Ramos (cell line): ENCODE results near the gene KIF1A.

Experiments used
- in situ Hi-C: fragments of 300-500 bp; cut with MboI; formaldehyde crosslinking; loops from one replicate; pipeline ENCODE4 v1.14.3; 2022; ENCODE audit warnings: low sequenced_read_pairs; ENCODE audit not compliant: unreplicated experiment

The KIF1A gene

DNA sequence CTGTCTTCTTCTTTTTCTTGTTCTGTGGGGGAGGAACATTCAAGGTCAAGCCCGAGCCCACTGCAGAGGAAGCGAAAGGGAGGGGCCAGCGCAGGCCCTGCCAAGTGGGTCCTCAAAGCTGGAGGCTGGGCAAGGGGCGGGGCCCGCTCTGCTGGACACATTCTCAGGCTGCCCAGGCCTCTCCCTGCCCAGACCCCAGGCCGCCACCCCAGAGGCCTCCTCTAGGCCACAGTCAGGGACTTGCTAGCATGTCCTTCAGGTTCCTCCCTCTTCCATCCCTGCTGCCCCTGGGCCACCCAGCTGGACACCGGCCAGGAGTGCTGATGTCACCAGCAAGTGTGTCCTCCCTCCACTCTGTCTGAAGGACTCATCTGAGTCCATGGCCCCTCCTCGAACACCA, 44.1 kb downstream of the KIF1A start:
- in situ Hi-C loops, result no loop called here

DNA sequence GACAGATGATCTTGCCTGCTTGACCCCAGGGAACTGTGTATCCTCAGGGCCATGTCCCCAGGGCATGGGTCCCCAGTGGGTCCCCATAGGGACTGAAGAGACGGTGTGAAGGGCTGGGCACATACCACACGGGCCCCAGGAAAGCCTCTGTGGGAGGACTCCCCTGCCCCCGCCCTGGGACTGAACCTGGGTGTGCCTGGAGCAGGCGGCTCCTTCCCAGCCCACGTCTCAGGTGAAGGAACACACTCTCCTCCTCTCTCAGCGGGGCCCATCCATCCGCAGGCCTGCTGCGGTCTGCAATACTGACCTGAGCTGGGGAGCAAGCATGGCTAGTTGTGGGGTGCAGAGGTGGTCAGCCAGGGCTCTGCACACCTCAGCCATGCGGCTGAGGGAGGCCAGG, 45.2 kb downstream of the KIF1A start:
- in situ Hi-C loops, result no loop called here

DNA sequence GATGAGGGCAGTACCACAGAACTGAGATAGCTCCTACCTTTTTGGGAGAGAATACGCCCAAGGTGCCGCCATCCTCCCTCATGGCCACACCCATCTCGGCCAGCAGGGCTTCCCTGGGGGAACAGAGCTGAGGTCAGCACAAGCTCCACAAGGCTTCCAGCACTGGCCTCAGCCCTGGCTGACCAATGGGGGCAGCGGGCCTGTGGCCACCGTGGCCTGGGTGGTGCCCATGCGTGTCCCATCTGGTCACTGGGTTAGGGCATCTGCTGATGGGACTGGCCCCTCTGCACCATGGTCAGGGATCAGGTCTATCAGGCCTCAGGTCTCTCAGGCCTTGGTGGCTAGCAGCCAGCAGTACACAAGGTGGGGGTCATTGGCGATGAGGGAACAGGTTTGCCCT, 50.9 kb downstream of the KIF1A start:
- in situ Hi-C loops, result no loop called here

- in situ Hi-C loops, result no loop called here
Observed at GRCh38 chr2:240768216-240768615, 51.8 kb downstream of the KIF1A start.

DNA sequence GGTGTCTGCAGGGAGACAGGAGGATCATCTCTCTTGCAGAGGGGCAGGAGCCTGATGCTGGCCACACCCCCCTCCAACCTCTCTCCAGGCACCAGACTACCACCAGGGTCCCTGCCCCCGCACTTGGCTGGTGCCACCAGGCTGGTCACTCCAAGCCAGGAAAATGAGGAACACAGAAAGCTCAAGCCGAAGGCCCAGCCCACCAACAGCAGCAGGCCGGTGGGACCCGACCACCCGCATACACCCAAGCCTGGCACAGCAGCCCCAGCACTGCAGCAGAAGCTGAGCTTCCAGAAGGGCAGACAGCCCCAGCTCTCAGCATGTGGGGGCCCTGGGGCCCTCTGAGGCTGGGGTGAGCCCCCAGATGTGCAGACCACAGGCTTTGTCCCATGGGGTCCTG, 52.7 kb downstream of the KIF1A start:
- in situ Hi-C loops, result no loop called here

DNA sequence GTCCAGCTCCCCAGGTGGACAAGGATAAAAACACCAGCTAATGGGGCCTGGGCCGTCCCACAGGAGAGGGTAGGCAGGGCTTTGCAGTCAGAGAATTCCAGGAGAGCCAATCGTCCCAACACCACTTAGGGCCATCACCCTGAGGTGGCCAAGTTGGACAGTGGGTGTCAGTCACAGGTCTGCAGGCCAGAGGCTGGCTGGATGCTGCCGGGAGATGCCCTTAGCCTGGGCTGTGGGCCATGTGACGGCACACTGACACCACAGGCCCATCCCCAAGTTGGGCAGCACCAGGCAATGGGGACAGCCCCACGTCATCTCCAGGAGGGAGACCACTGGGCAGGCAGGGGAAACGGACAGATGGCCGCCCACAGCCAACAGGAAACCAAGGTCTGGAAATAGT, 53.9 kb downstream of the KIF1A start:
- in situ Hi-C loops, result no loop called here

DNA sequence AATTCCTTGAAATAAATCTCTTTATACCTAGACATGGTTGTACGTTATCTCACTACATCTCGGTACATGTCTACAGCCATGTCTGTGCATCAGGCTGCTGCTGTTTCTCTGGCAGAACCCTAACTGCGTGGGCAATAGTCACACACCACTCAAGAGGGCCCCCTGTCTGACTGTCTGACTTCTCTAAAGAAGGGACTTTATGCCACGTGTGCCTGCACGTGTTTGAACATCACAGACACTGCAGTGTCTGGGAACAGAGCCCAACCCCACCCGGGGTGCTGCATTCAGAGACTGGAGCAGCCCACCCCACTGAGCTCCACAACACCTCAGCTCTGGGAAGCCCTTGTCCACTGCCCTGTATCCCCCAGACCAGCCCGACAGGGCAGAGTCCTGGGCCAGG, 55.0 kb downstream of the KIF1A start:
- in situ Hi-C loops, result no loop called here

DNA sequence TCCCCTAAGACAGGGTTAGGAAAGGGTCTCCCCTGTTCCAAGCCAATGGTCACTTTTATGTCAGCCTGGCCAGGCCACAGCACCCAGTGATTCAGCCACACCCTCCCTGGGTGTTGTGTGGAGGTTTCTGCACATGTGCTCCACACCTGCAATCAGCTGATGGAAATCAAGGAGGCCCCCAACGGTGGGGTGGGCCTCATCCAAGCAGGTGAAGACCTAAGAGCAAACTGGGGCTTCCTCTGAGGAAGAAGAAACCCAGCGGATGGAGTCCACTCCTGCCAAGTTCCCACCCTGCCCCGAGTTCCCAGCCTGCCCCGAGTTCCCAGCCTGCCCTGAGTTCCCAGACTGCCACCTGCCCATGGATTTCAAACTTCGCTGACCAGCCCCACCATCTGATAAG, 55.4 kb downstream of the KIF1A start:
- in situ Hi-C loops, result no loop called here

DNA sequence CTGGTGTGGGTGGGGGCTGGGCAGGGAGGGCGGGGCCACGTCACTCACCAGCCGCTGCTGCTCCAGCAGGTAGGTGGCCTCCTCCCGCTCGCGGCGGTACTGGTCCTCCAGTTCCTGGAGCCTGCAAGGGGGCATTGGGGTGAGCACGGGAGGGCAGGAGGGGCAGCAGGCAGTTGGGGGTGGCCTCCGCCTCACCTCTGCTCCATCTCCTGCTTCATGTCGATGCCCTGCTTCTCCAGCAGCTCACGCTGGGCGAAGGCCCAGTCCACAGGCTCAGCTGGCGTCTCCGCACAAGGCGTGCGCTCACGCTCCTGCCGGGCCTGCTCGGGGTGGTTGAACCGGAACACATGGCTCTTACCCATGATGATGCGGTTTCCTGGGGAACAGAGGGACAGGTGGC, 57.0 kb downstream of the KIF1A start:
- in situ Hi-C loops, result no loop called here

GRCh38 chr2:240762249-240762648, 57.8 kb downstream of the KIF1A start:
- in situ Hi-C loops, result no loop called here

- in situ Hi-C loops, result no loop called here
Observed at GRCh38 chr2:240760576-240761246, 59.3 kb downstream of the KIF1A start.

DNA sequence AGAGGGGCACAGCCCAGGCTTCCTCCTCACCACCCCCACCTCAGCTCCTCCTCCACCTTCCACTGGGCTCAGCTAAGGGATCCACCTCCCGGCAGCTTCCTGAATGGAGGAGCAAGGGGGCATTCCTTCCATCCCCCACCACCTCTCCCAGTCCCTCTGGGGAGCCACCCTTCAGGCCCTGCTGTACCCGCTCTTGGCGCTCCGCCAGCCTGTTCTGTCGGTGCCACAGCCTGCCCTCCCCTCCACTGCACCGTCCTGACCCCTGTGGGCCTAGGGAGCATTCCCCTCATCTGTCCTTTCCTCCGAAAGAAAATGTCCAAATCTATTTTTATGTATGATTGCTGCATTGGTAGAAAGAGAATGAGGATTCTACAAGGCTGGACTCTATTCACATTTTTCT, 59.9 kb downstream of the KIF1A start:
- in situ Hi-C loops, result no loop called here

GRCh38 chr2:240759459-240759858, 60.6 kb downstream of the KIF1A start:
- in situ Hi-C loops, result no loop called here

DNA sequence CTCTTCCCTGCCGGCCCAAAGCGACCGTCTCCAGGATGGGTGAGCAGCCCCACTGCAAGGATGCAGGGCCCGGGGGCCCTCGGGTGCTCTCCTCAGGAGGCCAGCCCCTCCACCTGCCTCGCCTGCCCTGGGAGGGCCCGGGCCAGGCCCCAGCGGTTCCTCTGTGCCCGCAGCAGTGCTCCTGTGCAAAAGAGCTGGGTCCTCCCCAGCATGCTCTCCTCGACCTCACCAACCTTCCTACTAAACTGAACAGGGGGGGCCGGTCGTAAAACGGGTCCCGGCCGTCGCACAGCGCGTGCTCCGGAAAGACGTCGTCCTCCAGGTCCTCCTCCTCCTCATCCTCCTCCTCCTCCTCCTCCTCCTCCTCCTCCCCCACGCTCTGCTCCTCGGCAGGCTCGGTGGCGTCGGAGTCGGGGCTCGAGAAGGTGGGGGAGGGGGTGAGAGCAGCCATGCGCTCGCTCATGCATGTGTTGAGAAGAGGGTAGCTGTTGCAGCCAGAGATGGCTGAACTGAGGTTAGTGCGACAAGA, 62.9 kb downstream of the KIF1A start:
- in situ Hi-C loops, result no loop called here

GRCh38 chr2:240752209-240752608, 67.8 kb downstream of the KIF1A start:
- in situ Hi-C loops, result no loop called here

DNA sequence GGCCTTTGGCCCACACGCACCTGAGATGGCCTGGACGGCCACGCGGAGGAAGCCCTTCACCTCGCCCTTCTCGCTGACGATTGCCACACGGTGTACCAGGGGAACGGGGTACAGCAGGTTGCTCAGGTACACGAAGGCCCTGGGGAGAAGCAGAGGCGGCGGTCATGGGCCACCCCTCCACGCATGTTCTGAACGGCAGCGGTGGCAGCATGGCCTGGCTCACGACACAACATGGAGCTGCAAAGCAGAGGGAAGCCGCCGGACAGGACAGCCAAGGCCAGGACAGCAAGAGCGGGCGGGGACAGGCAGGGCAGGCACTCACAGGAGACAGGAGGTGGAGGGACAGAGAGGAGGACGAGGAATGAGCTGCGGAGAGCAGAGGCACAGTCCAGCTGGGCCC, 69.6 kb downstream of the KIF1A start:
- in situ Hi-C loops, result no loop called here

DNA sequence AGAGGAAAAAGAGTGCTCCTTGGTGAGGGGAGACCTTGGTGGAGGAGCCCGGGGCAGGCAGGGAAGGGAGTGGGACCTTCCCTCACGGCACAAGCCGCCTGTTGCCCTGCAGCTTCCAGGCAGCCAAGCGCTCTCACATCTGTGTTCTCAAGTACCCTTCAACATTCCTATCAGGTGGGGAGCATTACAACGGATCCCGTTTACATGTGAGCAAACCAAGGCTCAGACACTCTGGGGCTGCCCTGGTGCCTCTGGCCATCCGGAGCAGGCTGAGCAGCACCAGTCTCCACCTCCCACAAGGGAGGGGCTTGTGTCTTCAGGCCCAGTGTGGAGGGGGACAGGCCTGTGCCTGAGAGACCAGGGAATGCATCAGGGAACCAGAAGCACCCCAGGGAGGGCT, 70.5 kb downstream of the KIF1A start:
- in situ Hi-C loops, result no loop called here

DNA sequence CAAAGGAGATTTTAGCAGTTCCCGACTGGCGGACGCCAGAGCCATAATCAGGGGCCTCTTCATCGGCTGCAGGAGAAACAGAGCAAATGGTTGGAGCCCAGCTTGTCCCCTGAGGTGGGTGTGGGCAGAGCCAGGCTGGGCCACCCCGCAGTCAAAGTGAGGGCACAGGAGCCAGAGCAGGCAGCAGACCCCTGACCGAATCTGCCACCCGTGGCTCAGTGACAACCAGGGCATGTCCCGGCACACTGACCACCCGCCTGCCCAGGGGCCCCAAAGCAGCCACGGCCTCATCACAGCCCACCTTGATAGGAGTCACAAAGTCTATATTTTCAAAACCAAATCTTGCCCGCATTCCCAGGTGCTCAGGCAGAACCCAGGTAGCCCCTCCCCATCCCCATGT, 72.8 kb downstream of the KIF1A start:
- in situ Hi-C loops, result no loop called here

- in situ Hi-C loops, result no loop called here
Observed at GRCh38 chr2:240746671-240747070, 73.3 kb downstream of the KIF1A start.

DNA sequence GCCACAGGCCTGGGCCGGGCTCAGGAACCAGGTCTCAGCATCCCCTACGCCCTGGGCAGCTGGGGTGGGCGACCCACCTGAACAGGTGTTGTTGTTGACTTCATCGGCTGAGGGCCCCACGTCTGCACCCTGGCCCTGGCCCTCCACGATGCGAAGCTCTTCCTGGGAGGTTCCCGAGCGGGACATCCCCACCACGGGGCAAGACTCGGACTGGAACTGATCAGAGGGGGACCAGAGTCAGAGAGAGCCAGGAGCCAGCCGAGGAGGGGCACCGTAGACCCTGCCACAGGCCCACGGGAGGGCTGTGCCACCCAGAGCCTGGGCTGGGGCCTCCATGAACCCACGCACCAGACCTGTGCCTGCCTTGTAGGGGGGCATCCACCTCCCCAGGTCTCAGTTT, 74.1 kb downstream of the KIF1A start:
- in situ Hi-C loops, result no loop called here

GRCh38 chr2:240745456-240745855, 74.6 kb downstream of the KIF1A start:
- in situ Hi-C loops, result no loop called here

GRCh38 chr2:240742602-240743095, 77.4 kb downstream of the KIF1A start:
- in situ Hi-C loops, result no loop called here
